Activated gamma-delta T cell treated with anti-CD3 and anti-CD28 coated beads, Interleukin-2, amount 50 U/mL, for 16 hours (primary cell): ENCODE results near the gene MXI1.
"Not testable (repeated sequence)": the region's sequence is repeated elsewhere in the genome, so short reads cannot be mapped to it uniquely, and the experiment has no call there.

Source experiments
- DNase-seq: peaks from one replicate; pipeline ENCODE4 v3.0.0-alpha.2; 2020; ENCODE audit warnings: low read depth

The MXI1 gene

DNA sequence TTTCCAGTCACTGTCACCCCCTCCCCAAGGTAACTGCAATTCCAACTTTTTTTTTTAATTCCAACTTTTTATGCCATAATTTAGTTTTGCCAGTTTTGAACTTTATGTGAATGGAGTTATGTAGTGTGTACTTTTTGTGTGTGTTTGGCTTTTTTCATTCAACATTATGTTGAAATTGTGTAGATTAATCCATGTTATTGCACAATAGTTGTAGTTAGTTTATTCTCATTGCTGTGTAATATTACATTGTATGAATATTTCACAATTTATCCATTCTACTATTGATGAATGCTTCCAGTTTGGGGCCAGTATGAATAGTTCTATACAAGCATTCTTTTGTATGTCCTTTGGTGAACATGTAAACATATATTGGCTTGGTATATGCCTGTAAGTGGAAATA, 32.5 kb downstream of the MXI1 start:
- no peak for DNase-seq

GRCh38 chr10:110241407-110241806, 34.0 kb downstream of the MXI1 start:
- DNase-seq = no peak

- DNase-seq = no peak
These were observed 34.4 kb downstream of the MXI1 start for GRCh38 chr10:110241841-110242240.

DNA sequence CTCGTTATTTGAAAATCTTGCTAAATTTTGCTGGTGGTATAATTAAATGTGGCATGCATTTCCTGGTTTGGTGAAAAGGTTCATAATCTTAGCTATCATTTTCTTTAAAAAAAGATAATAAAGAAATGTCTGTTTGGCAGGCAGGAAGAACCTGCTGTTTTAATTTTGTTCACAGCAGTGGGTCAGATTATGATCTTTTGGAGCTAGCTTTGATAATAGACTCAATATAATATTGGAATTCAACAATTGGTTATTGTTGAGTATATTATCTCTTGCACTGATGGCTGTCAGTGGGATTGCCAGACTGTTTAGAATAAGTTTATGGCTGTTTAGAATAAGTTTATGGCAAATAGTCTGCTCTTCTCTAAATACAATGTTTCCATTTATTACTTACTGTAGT, 35.1 kb downstream of the MXI1 start:
- no peak for DNase-seq

GRCh38 chr10:110244550-110244949, 37.1 kb downstream of the MXI1 start:
- no peak for DNase-seq

DNA sequence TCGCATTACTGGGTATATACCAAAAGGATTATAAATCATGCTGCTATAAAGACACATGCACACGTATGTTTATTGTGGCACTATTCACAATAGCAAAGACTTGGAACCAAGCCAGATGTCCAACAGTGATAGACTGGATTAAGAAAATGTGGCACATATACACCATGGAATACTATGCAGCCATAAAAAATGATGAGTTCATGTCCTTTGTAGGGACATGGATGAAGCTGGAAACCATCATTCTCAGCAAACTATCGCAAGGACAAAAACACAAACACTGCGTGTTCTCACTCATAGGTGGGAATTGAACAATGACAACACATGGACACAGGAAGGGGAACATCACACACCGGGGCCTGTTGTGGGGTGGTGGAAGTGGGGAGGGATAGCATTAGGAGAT, 40.4 kb downstream of the MXI1 start:
- not testable (repeated sequence) for DNase-seq

GRCh38 chr10:110249489-110249888, 42.1 kb downstream of the MXI1 start:
- not testable (repeated sequence) for DNase-seq

GRCh38 chr10:110251392-110251791, 44.0 kb downstream of the MXI1 start:
- DNase-seq = not testable (repeated sequence)

DNA sequence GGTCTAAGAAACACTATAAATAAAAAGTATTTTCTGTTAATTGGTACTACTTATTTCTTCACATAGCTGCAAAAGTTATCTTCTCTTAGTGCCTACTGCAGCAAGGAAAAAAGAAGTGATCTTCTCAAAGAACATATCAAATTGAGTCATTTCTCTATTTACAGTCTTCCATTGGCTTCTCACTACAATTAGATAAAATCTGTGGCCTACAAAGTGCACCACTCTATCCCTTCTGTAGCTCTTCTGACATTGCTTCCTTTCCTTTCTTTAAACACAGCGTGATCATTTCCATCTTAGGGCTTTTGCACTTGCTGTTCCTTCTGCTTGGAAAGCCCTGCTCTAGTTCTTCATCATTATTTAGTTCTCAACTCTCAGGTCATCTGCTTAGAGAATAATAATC, 44.7 kb downstream of the MXI1 start:
- no peak for DNase-seq

DNA sequence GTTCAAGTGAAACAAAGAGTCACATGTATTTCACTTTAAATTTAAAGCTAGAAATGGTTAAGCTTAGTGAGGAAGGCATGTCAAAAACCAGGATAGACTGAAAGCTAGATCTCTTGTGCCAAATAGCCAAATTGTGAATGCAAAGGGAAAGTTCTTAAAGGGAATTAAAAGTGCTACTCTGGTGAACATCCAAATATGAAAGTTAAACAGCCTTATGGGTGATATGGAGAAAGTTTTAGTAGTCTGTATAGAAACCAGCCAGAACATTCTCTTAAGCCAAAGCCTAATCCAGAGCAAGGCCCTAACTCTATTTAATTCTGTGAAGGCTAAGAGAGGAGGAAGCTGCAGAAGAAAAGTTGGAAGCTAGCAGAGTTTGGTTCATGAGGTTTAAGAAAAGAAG, 47.1 kb downstream of the MXI1 start:
- DNase-seq = no peak

DNA sequence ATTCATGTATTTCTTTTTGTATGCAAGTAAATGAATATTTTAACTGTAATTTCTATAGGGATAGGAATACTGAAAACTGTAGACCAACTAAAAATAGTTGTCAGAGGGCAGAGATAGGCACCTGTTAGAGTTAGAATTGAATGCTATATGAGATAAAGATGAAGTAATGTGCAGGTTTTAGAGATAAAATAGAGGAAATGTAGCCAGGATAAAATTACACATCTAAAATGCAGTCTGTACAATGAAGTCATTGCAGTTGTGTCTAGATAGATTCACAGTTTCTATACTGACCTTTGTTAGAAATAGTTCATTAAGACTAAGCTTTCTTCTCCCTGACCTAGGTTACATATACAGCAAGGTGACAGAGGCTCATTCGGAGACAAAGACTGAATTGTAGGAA, 51.1 kb downstream of the MXI1 start:
- DNase-seq = no peak

DNA sequence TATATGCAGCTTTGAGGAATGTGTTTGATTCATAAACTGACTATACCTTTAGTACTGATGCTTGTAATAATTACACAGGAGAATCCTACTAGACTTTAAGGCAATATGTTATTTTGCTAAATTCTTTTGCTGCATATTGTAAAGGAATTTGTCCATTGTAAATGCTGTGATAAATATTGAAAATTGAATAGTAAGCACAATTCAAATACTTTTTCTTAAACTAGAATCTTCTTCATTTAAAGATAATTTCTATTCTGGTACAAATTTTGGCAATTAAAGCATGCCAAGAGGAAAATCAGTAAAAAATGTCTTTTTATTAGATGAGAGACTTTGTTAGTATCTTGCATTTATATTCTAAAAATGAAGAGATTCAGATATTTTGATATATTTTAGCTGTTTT, 51.9 kb downstream of the MXI1 start:
- no peak for DNase-seq

DNA sequence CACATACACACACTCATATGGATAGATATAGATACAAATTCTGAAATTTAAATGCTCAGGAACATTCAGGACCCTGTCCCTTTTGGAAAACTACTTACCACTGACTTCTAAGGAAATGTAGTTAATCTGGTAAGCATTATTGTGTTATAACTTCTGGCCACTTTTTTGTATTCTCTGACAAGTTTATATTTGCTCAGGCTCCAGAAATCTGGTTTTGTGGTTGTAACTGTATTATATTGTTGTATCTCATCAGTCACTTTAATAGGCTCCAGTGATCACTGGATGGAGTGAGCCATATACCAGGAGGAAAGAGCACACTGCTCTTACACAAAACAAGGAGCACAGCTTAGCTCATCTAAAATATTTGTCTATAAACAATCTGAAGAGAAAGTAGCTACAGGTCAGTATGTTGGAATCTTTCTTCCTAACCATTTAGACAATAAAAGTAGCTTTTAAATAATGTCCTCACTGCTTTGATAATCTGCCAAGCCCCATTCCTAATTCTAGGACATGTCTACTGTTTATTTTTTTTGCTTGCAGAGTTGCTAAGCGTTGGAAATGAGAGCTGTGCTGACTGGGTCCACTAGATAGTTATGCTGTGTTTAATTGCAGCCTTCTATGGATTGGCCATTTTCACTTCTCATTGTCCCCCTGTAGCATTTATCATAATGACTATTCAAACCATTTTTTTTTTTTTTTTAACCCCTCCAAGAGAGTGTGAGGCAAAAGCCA, 53.5 kb downstream of the MXI1 start:
- DNase-seq = no peak

- DNase-seq = no peak
These were observed 55.8 kb downstream of the MXI1 start for GRCh38 chr10:110263164-110263563.

DNA sequence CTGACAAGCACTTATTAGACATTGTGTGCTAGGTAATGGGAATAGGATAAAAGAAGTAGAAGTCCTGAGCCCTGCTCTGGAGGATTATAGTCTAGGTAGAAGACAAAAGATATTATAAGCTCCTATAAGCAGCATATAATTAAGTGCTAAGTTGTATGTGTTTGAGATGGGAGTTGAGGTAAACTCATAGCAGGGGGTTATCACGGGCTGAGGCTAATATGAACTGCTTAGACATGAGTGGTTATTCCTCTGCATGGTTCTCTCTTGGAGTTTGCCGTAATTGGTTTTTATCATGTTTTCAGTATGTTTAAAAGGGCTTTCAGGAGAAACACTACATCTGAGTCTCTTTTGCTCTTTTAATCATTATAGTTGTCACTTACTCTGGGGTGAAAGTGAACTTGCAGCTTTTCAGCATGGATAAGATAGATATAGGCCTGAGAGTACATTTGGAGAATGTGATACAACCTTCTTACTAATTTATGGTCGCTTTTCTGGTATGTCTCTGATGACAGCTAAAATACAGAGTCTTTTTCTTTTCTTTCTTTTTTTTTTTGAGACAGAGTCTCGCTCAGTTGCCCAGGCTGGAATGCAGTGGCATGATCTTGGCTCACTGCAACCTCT, 58.3 kb downstream of the MXI1 start:
- DNase-seq = no peak

- no peak for DNase-seq
These were observed 59.9 kb downstream of the MXI1 start for GRCh38 chr10:110267276-110267675.

DNA sequence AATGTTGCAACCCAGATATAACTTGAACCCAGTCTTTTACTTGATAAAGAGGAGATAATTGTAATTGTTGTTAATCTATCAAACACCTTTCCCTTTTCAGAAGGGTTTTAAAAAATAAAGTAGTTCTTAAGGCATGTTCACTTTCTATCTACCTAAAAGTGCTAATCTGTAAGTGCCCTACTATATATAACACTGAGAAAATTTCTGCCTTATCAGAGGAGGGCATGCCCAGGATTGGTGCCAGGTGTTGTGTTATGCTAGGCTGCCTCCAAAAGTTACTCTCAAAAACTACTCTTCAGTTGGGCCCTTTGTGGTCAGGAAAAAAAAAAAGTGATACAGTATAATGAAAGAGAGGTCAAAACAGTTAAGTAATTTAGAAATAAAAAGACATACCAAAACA, 61.0 kb downstream of the MXI1 start:
- no peak for DNase-seq

- DNase-seq = no peak
These were observed 61.6 kb downstream of the MXI1 start for GRCh38 chr10:110268971-110269370.

- DNase-seq = no peak
These were observed 62.2 kb downstream of the MXI1 start for GRCh38 chr10:110269374-110270318.

GRCh38 chr10:110272995-110273394, 65.6 kb downstream of the MXI1 start:
- not testable (repeated sequence) for DNase-seq

- no peak for DNase-seq
These were observed 66.1 kb downstream of the MXI1 start for GRCh38 chr10:110273474-110273873.

DNA sequence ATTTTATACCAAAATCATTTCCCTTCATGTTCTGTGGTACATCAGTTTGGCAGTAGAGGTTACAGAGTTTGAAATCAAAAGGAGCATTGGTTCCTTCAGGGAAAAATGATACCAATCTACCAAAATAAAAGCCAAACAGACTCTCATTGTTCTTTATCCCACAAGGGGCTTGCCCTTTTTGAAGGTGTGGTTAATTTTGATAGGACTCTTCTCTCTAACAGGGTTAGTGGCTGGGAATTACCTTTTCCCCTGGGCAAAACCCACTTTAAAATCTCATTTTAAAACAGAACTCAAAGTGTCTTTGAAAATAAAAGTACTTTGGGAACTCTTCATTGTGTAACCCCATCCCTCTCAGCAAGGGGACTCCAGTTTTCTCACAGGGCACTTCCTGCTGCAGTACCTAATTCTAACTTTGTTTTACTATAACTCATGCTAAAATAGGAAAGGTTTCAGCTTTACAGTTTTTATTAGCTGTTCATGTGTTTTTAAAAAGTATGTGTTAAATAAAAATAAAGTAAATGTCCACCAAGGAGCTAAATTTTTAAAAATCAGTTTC, 66.7 kb downstream of the MXI1 start:
- DNase-seq = no peak

- DNase-seq = no peak
These were observed 67.2 kb downstream of the MXI1 start for GRCh38 chr10:110274647-110275046.
